ENCODE data around the gene OTUD1. TPM values are rescaled to one million over a fixed set of nuclear protein-coding genes. Genes with fewer than 3 reads are reported as not detected.

OTUD1 gene, protein sequence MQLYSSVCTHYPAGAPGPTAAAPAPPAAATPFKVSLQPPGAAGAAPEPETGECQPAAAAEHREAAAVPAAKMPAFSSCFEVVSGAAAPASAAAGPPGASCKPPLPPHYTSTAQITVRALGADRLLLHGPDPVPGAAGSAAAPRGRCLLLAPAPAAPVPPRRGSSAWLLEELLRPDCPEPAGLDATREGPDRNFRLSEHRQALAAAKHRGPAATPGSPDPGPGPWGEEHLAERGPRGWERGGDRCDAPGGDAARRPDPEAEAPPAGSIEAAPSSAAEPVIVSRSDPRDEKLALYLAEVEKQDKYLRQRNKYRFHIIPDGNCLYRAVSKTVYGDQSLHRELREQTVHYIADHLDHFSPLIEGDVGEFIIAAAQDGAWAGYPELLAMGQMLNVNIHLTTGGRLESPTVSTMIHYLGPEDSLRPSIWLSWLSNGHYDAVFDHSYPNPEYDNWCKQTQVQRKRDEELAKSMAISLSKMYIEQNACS
- 1.3 and 3.3 TPM in 2 replicates for total RNA-seq (2012; rRNA removed)
- polyA plus RNA-seq (2012; rRNA removed) = 1.4 and 2.0 TPM in 2 replicates
- 0.96 and 3.1 TPM in 2 replicates for polyA plus RNA-seq (2012; cell fraction: cytosol; rRNA removed)
- polyA plus RNA-seq (2012; cell fraction: nucleus; rRNA removed; ENCODE audit: low replicate concordance) = 3.0 and 5.0 TPM in 2 replicates
- Bru-seq, nascent RNA = percentile 79 among the genes with signal in this experiment
- BruChase-seq, experiment 1, labeled RNA remaining after a 6-hour chase = percentile 45 among the genes with signal in this experiment
- percentile 76 among the genes with signal in this experiment for BruChase-seq, experiment 2, labeled RNA remaining after a 2-hour chase
- long read RNA-seq, transcript OTUD1-201 (1 exons, 2,933 nt) = major isoform, 30 of 30 reads
- long read RNA-seq, partial matches to known transcripts = 0 of 30 reads
- long read RNA-seq, other reads (novel, unspliced or antisense) = 0 of 30 reads

DNA sequence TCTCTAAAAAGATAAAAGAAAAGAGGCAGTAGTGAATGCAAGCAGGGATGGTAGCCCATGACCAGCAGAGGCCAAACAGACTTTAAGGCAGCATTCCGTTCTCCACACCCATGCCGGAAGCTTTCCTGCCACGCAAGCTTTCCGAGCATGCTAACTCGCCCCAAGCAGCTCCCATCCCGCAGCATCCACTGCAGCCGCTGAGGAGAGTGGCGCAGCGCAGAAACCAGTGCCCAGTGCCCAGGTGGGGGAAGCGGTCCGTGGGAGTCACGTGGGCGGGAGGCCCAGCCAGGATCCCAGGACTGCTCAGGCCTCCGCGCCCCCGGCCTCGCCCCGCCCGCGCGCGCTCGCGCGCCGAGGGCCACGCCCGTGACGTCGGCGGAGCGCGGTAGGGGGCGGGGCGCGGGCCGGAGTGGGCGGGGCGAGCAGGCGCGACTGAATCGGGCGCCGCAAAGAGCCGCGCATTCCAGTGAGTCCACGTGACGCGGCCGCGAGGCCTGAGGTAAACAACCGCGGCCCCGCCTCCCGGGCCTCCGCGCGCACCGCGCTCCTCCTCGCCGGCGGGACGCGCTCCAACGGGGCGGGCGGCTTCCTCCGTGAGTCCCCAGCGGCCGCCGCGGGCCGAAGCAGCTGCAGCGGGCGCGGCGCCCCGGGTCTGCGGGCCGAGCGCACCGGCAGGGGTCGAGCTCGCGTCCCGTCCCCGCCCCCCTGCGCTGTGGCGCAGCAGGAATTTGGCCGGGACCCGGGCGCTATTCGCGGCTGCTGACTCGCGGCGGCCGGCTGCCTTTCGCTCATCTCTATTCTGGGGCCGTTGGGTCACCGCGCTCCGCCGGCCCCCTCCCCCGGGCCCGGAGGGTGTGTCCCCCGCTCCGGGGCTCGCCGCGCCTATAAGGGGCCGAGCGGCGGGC, at the start of gene OTUD1:
Gene OTUD1 (plus strand): TSS at position 529 of the 905 bp plus-strand sequence. CDS start 383 bp downstream, outside the sequence.
- H2BK5ac ChIP-seq (ENCODE audit: low read depth, low read length, poor library complexity, severe bottlenecking) = peak within 1 kb of the TSS; percentile 61
- no peaks in the 10 kb centered on the region for H3K36me3 ChIP-seq (ENCODE audit: control insufficient read depth, insufficient read depth, low read length)
- peak within 1 kb of the TSS; percentile 94 for H3K4ac ChIP-seq (ENCODE audit: low read depth, low read length)
- no peaks in the 10 kb centered on the region for H3K27me3 ChIP-seq (ENCODE audit: control insufficient read depth, insufficient read depth, low read length)
- peak within 1 kb of the TSS; percentile 73 for H3K18ac ChIP-seq (ENCODE audit: low read depth, low read length)
- H3K4me2 ChIP-seq (ENCODE audit: low read depth, low read length) = peak within 1 kb of the TSS; percentile 83
- H2AFZ ChIP-seq (replicated peaks; ENCODE audit: low read length, poor library complexity) = peak within 1 kb of the TSS; percentile 99
- H3K79me1 ChIP-seq (ENCODE audit: low read depth in 1 of 2, low read length in 2 of 2) = peaks cover 12 to 31% of the 10 kb centered on the region in 2 experiments
- no peak within 1 kb of the TSS; the same call in 2 of the 3 replicates for H2BK15ac ChIP-seq (ENCODE audit: low read depth, low read length)
- H3K9me1 ChIP-seq (ENCODE audit: insufficient read depth, low read length) = peaks cover 5% of the 10 kb centered on the region
- ChIA-PET POLR2A (ENCODE audit: unreplicated experiment) (no interaction called here), CTCF (interaction anchor here (0.7 kb wide), 1 partner anchor 739 kb away, joined by 4 read pairs; no protein-coding TSS in a partner anchor)
- 0 out of 2 replicates have a peak within 1 kb of the TSS, but pooled peaks have one; percentile 57 for H2BK20ac ChIP-seq (ENCODE audit: low read depth, low read length)
- ATAC-seq (ENCODE audit: low read depth) = peak; percentile 91
- H4K8ac ChIP-seq (ENCODE audit: low read depth in 2 of 2, low read length in 2 of 2) = peak within 1 kb of the TSS; percentile 79 to 96
- peak within 1 kb of the TSS; percentile 90 for H3K4me3 ChIP-seq (ENCODE audit: insufficient read depth, low read depth, low read length)
- dilution Hi-C loops (cut with HindIII; ENCODE audit: low sequenced_read_pairs, unreplicated experiment) (no loop called here), intact Hi-C loops (cut with micrococcal nuclease) (loop anchor here (1.0 kb wide), 2 partner anchors 38 to 121 kb away; no protein-coding TSS in a partner anchor), in situ Hi-C loops (cut with MboI; ENCODE audit: low sequenced_read_pairs) (no loop called here)
- peak within 1 kb of the TSS; percentile 72 for H4K5ac ChIP-seq (ENCODE audit: low read depth, low read length)
- H3K14ac ChIP-seq (replicated peaks; ENCODE audit: low read depth, low read length) = peak within 1 kb of the TSS; percentile 94
- H3K23ac ChIP-seq (ENCODE audit: low read depth, low read length) = peak within 1 kb of the TSS; percentile 76
- peak within 1 kb of the TSS; percentile 22; the same call in 1 of the 2 replicates for H3K56ac ChIP-seq (ENCODE audit: extremely low read depth, insufficient read depth, low read length)
- peak within 1 kb of the TSS; percentile 72 for H3K27ac ChIP-seq (ENCODE audit: insufficient read depth, low read length)
- peak; percentile 91 for DNase-seq
- TF ChIP-seq, protein P1, sequence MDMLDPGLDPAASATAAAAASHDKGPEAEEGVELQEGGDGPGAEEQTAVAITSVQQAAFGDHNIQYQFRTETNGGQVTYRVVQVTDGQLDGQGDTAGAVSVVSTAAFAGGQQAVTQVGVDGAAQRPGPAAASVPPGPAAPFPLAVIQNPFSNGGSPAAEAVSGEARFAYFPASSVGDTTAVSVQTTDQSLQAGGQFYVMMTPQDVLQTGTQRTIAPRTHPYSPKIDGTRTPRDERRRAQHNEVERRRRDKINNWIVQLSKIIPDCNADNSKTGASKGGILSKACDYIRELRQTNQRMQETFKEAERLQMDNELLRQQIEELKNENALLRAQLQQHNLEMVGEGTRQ (IDR thresholded peaks at IDR 0.05; ENCODE audit: low read depth, low read length) = peak; percentile 94
- TF ChIP-seq MAZ (IDR thresholded peaks at IDR 0.05; ENCODE audit: borderline replicate concordance, low read depth, low read length) (peak; percentile 95; the same call in 1 of the 2 replicates), MAFK (IDR thresholded peaks at IDR 0.05; ENCODE audit: low read depth, low read length) (no peak), RCOR1 (IDR thresholded peaks at IDR 0.05; ENCODE audit: insufficient replicate concordance, low read length) (peak; percentile 12), SMC3 (IDR thresholded peaks at IDR 0.05; ENCODE audit: low read depth, low read length) (no peak), CHD1 (IDR thresholded peaks at IDR 0.05; ENCODE audit: low read depth, low read length) (no peak), RAD21 (IDR thresholded peaks at IDR 0.05; ENCODE audit: low read length) (0 out of 2 replicates have a peak, but pooled peaks have one; percentile 6), POLR2A (IDR thresholded peaks at IDR 0.05; ENCODE audit: low read depth, low read length) (peak; percentile 52), MXI1 (IDR thresholded peaks at IDR 0.05; ENCODE audit: borderline replicate concordance, low read depth, low read length) (peak; percentile 74; the same call in 1 of the 2 replicates)
- TF ChIP-seq, protein P2, sequence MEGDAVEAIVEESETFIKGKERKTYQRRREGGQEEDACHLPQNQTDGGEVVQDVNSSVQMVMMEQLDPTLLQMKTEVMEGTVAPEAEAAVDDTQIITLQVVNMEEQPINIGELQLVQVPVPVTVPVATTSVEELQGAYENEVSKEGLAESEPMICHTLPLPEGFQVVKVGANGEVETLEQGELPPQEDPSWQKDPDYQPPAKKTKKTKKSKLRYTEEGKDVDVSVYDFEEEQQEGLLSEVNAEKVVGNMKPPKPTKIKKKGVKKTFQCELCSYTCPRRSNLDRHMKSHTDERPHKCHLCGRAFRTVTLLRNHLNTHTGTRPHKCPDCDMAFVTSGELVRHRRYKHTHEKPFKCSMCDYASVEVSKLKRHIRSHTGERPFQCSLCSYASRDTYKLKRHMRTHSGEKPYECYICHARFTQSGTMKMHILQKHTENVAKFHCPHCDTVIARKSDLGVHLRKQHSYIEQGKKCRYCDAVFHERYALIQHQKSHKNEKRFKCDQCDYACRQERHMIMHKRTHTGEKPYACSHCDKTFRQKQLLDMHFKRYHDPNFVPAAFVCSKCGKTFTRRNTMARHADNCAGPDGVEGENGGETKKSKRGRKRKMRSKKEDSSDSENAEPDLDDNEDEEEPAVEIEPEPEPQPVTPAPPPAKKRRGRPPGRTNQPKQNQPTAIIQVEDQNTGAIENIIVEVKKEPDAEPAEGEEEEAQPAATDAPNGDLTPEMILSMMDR (conservative IDR thresholded peaks at IDR 0.05; ENCODE audit: low read depth, low read length) = peak; percentile 4; the same call in 1 of the 2 replicates
- BruUV-seq (replicated peaks) = no TSS peak
- H3K4me1 ChIP-seq (ENCODE audit: control insufficient read depth, insufficient read depth, low read length) = no peaks in the 10 kb centered on the region; the same call in 1 of the 2 replicates
- peak within 1 kb of the TSS; percentile 67 for H4K91ac ChIP-seq (ENCODE audit: insufficient read depth, low read depth, low read length)
- H2BK120ac ChIP-seq (ENCODE audit: low read depth, low read length) = peak within 1 kb of the TSS; percentile 92
- peak within 1 kb of the TSS; percentile 95 for H2AK9ac ChIP-seq (replicated peaks; ENCODE audit: low read depth, low read length, poor library complexity)
- H3K9me3 ChIP-seq (ENCODE audit: control insufficient read depth, insufficient read depth, low read length) = no peaks in the 10 kb centered on the region
- H2AK5ac ChIP-seq (ENCODE audit: low read depth, low read length) = no peak within 1 kb of the TSS
- peak within 1 kb of the TSS; percentile 88 for H3K9ac ChIP-seq (ENCODE audit: low read depth, low read length)
- 0% methylated on average over 47 of the region's 115 CpGs; no CpG with 5 or more reads in 1 of the 2 experiments for WGBS, 2 experiments (ENCODE audit: extremely low coverage in 2 of 2, insufficient read length in 1 of 2)
- H4K20me1 ChIP-seq (ENCODE audit: insufficient read depth, low read length) = peaks cover 23% of the 10 kb centered on the region; the same call in 1 of the 2 replicates

All from IMR-90 (cell line).